GM19397 (cell line): ENCODE measurements around the gene OR13J1.
A peak's percentile ranks its signal among the peaks of the same experiment; 100 is the strongest.

Experiments used
- ATAC-seq: cut with Tn5 transposase; IDR thresholded peaks from one replicate; pipeline ENCODE4 v1.9.1; 2021; ENCODE audit warnings: mild to moderate bottlenecking, moderate library complexity; ENCODE audit not compliant: unreplicated experiment

Gene OR13J1

DNA sequence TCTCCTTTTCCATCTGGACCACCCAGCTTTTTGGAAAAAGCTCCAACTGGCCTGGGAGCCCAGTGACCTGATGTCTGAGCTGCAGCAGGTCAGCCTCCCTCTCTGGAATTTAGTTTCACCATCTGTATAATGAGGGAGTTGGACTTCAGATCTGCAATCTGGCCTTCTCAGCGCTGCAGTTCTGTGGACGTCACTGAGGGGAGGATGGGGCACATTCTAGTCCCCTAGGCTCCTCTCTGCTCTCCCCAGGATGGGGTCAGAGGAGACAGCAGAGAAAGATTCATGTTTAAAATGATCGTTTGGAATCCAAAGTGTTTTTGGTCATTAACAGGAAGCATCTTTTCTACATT is 10.2 kb downstream of the OR13J1 start:
- ATAC-seq: no peak

- ATAC-seq: no peak
Observed at GRCh38 chr9:35859310-35859989, 10.8 kb downstream of the OR13J1 start.

DNA sequence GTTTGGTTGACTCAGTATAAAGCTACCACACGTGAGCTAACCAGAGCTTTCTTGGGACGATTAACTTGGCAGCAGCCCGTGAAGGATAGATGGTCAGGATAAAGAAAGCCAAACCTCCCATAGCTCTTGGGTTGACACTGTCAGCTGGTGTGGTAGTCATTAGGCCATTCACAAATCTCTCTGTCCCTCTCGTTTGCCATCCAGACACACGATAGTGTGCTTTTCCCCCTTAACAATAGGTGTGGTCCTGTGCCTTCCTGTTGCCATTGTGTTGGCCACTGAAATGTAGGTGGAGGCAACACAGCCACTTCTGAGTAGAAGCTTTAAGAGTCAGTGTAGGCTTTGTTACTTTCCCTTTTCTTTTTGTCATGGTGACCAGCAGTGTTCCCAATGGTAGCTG is 11.7 kb downstream of the OR13J1 start:
- no peak for ATAC-seq

- ATAC-seq: no peak
Observed at GRCh38 chr9:35856882-35857281, 13.3 kb downstream of the OR13J1 start.

DNA sequence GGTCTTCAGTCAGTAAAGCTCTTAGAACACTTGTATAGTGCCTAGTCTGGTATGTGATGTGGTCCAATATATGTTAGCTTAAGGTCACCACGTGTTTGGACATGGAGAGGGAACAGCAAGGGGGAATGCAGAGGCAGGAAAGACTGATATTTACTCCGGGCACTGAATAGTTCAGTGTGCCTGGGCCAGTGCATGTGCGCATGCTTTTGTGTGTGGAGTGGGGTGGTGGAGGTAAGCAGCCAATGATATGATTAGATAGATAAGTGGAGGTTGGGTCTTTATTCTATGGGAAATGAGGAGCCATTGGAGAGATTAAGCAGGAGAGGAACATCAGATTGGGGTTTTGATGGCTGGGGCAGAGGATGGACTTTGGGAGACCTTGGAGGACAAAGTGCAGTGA is 14.0 kb downstream of the OR13J1 start:
- ATAC-seq: no peak

DNA sequence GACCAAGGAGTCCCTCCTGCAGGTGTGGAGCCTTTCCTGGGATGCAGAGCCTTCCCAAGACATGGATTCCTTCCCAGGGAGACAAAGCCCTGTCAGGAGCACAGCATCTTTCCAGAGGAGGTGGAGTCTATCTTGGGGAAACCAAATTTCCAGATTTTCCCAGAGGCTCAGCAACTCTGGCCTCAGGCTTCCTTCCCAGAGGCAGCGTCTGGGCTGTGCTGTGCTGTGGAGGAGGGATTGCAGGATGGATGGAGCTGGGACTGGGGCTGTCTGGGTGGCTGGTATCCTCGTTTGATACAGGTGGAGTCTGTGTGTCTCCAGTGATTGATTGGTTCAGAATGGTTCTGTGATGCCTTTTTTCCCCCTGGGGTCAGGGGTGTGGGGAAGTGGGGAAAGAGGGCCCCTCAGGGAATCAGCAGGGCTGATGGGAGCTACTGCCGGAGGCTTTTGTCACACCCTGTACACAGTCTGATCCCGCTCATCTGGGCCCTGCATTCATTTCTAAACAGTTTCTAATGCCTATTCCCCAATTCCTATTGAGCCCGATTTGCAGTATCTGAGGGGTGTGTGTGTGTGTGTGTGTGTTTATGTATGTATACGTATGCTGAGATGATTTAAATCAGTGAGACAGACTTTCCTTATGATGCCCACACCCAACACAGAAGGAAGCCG is 16.0 kb downstream of the OR13J1 start:
- ATAC-seq: no peak

GRCh38 chr9:35852876-35853865 is 17.0 kb downstream of the OR13J1 start:
- ATAC-seq: no peak

DNA sequence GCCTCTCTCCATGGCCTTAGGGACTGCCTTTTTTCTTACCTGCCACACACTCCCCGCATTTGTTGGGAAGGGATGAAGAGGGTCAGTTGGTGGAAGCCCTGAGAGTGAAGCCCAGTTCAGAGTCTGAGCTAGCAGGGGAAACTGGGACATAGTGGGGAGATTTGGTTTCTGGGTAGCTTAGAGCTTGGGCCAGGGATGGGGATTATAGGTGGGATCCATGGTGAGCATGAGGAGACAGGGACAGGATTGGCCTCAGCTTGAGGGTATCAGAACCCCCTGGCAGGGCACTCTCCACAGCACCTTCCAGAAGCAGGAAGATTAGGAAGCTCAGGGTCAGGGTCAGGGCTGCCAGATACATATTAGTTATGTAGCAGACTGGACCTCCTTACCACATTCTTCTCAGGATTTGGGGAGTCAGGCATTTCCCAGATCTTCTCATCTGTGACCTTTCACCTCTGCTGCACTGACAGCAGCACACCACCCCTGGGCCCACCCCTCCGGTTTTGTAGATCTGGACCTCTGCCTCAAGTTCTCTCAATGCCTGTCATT is 17.9 kb downstream of the OR13J1 start:
- ATAC-seq: no peak

- ATAC-seq: peak; percentile 88
Observed at GRCh38 chr9:35847792-35848572, 22.2 kb downstream of the OR13J1 start.

GRCh38 chr9:35845824-35846771 is 24.1 kb downstream of the OR13J1 start:
- ATAC-seq: no peak

DNA sequence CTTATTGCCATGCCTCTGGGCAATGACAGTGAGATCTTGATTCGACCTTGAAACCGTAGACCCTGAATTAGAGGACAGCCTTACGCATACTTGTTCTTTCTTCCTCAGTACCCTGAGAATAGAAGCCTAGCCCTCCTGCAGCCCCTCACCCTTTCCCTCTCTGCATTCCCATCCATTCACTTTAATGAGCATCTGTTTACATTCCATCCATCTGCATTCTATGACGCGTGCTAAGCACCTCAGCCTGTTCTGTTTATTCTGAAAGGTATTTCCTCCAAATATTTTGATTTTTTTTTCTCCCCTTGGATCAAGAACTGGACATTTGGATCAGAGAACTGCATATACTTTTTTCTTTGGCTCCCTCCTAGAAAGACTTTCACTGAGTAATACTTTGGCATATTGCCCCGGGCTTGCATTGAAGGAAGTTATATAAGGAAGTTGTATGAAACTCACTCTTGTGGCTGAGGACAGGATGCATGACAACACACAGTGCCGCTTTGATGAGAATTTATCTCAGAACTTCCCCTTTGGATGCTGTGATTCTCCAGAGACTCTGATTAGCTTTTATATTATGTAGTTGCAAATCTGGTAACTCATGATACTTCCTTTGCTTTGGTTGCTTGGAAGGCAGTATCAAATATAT is 25.5 kb downstream of the OR13J1 start:
- no peak for ATAC-seq

DNA sequence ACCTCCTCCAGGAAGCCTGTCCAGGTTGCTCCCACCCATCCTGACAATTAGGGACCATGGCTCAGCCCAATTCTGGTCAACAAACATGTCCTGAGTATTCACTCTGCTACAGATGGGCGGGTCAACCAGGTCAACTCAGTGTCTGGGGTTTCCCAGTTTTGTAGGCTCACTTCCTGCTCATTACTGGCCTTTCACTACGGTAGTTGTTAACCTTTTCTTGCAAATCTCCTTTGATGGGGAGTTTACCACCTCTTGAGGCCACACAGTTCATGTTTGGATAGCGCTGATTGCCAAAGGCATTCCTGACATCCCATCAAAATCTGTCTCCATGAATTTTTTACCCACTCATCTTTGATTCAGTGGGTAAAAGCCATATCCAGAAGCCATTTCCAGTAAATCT is 27.4 kb downstream of the OR13J1 start:
- no peak for ATAC-seq

GRCh38 chr9:35842020-35842745 is 28.0 kb downstream of the OR13J1 start:
- no peak for ATAC-seq

DNA sequence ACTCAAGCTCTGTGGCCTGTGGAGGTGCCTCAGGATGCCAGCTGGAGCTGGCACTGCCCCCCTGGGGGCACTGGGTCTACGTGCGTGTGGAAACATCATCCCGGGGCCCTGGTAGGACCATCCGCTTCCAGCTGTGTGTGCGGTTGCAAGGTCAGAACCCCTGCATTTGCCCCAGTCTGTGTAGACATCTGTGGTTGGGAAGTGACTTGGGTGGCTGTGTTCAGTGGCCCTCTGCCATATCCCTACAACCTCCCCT is 28.6 kb downstream of the OR13J1 start:
- ATAC-seq: no peak

GRCh38 chr9:35840881-35841644 is 29.1 kb downstream of the OR13J1 start:
- ATAC-seq: no peak

DNA sequence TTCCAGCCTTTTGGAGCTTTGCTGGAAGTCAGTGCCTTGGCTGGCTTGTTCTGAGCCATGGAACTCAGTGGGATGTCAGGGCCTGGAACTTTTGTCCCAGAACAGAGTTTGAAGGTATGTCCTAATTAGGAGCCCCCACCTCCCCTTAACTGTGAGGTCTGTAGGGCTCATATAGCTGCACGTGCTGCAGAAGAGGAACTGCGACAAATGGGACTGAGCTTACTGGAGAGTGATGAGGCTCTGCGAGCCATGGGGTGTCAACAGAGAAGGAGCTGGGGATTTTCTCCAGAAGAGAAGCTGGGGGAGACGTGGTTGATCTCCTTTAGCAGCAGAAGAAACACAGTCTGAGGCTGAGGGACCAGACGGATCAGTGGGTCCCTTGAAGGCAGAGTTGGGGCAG is 30.3 kb downstream of the OR13J1 start:
- no peak for ATAC-seq

DNA sequence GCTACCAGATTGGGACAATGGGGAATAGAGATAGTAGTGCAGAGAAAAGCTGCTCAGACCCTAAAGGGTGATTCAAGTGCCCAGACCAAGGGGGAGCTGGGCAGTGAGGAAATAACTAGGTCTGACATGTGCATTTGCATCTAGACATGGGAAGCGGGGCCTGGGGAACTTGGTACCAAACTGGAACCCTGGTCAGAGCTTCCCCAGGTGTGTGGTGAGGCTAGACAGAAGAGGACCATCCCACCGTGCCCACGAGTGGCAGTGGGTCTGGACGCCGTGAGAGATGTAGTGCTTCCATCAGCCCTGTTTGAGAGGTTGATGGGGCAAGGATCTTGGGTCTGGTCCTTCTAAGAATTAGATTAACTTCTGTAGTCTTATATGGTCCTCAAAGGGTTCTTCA is 33.6 kb downstream of the OR13J1 start:
- no peak for ATAC-seq

DNA sequence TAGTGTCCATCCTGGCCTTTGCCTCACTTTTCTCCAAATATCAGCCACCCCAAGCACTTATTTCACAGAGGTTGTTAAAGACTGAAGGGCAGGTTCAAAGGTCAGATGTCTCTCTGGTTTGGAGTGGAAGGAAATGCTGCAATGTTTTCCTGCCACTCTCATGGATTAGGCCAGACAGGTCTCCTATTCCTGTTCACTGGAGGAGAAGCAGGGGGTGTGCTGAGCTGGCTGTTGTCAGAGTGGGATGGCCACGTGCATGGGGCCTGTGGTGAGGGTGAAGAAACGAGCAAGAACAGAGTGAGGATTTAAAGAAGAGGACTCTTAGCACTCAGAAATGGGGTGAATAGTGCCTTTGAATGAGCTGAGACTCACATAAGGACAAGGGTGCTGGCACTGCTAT is 34.4 kb downstream of the OR13J1 start:
- ATAC-seq: no peak
